CD4-positive, alpha-beta T cell treated with Interleukin-12 subunit alpha and Interleukin-12 subunit beta, for 1 hour (primary cell): ENCODE results near the gene ZNF670.
"Not testable (repeated sequence)": the region's sequence is repeated elsewhere in the genome, so short reads cannot be mapped to it uniquely, and the experiment has no call there.

Experiments
- DNase-seq: peaks from one replicate; pipeline ENCODE4 v3.0.0-alpha.2; 2020

The ZNF670 gene

DNA sequence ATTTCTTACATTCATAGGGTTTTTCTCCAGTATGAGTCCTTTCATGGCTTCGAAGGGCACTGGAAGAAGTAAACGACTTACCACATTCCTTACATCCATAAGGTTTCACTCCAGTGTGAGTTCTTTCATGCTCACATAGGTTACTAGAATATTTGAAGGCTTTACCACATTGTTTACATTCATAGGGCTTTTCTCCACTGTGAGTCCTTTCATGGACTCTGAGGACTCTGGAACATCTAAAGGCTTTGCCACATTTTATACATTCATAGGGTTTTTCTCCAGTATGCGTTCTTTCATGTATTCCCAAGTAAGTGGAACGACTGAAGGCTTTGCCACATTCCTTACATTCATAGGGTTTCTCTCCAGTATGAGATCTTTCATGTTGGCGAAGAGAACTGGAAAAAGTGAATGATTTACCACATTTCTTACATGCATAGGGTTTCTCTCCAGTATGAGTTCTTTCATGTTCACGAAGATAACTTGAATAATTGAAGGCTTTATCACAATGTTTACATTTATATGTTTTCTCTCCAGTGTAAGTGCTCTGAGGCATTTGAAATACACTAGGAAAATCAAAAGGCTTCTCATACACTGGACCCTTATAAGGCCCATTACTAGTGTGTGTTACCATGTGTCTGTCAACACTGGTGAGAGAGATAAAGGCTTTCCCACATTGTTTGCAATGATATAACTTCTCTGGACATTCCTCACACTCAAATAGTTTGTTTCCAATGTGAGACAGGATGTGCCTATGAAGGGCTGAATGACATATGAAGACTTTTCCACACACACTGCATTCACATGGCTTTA is 40.9 kb downstream of the ZNF670 start:
- no peak for DNase-seq

DNA sequence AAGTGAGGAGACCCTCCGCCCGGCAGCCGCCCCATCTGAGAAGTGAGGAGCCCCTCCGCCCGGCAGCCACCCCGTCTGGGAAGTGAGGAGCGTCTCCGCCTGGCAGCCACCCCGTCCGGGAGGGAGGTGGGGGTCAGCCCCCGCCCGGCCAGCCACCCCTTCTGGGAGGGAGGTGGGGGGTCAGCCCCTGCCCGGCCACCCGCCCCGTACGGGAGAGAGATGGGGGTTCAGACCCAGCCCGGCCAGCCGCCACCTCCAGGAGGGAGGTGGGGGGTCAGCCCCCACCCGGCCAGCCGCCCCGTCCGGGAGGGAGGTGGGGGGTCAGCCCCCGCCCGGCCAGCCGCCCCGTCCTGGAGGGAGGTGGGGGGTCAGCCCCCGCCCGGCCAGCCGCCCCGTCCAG is 46.3 kb downstream of the ZNF670 start:
- not testable (repeated sequence) for DNase-seq
